Measurements from ENCODE around the gene PRRX1. TPM values are rescaled to one million over a fixed set of nuclear protein-coding genes. Genes with fewer than 3 reads are reported as not detected.

The PRRX1 gene
- total RNA-seq, 2 donors from 2014 or later, result 66.6 to 171 TPM

- H3K27me3 ChIP-seq (replicated peaks; ENCODE audit: insufficient read depth), result no peaks in the 10 kb centered on the region
- no peak for DNase-seq (ENCODE audit: low spot score)
- no peaks in the 10 kb centered on the region for H3K9me3 ChIP-seq
- H3K4me3 ChIP-seq, result no peak overlapping the region
- H3K27ac ChIP-seq, result peak overlapping the region; percentile 41 to 85
- ATAC-seq (ENCODE audit: insufficient number of reproducible peaks, low FRiP score, low read depth), result no peak
- no peaks in the 10 kb centered on the region for H3K36me3 ChIP-seq
- no peak for TF ChIP-seq CTCF (IDR thresholded peaks at IDR 0.05)
- peaks cover 38 to 72% of the 10 kb centered on the region in 2 donors for H3K4me1 ChIP-seq (ENCODE audit: control insufficient read depth in 1 of 2, low read depth in 2 of 2)
Measured at GRCh38 chr1:170691258-170691657, 27.3 kb downstream of the PRRX1 start.

- ATAC-seq (ENCODE audit: insufficient number of reproducible peaks, low FRiP score, low read depth) (peak; percentile 92), DNase-seq (ENCODE audit: low spot score) (no peak)
- TF ChIP-seq CTCF (IDR thresholded peaks at IDR 0.05), result no peak
- peak overlapping the region; percentile 29 for H3K4me3 ChIP-seq
- H3K4me1 ChIP-seq (ENCODE audit: control insufficient read depth in 1 of 2, low read depth in 2 of 2), result peaks cover 41 to 79% of the 10 kb centered on the region in 2 donors
- H3K9me3 ChIP-seq, result no peaks in the 10 kb centered on the region
- no peaks in the 10 kb centered on the region for H3K36me3 ChIP-seq
- peak overlapping the region; percentile 58 to 85 for H3K27ac ChIP-seq
- no peaks in the 10 kb centered on the region for H3K27me3 ChIP-seq (replicated peaks; ENCODE audit: insufficient read depth)
Measured at GRCh38 chr1:170692866-170693575, 29.1 kb downstream of the PRRX1 start.

GRCh38 chr1:170694172-170694926 is 30.4 kb downstream of the PRRX1 start:
- Histone ChIP-seq H3K36me3 (no peaks in the 10 kb centered on the region), H3K27me3 (replicated peaks; ENCODE audit: insufficient read depth) (no peaks in the 10 kb centered on the region), H3K27ac (peak overlapping the region; percentile 58 to 85), H3K4me1 (ENCODE audit: control insufficient read depth in 1 of 2, low read depth in 2 of 2) (peaks cover 48 to 81% of the 10 kb centered on the region in 2 donors), H3K4me3 (peak overlapping the region; percentile 24), H3K9me3 (no peaks in the 10 kb centered on the region)
- DNase-seq (ENCODE audit: low spot score), result no peak
- no peak for TF ChIP-seq CTCF (IDR thresholded peaks at IDR 0.05)
- no peak for ATAC-seq (ENCODE audit: insufficient number of reproducible peaks, low FRiP score, low read depth)

GRCh38 chr1:170695955-170696590 is 32.1 kb downstream of the PRRX1 start:
- ATAC-seq (ENCODE audit: insufficient number of reproducible peaks, low FRiP score, low read depth), result no peak
- no peak for TF ChIP-seq CTCF (IDR thresholded peaks at IDR 0.05)

More at GRCh38 chr1:170695955-170696590, 32.1 kb downstream of the PRRX1 start:
- Histone ChIP-seq H3K36me3 (no peaks in the 10 kb centered on the region), H3K9me3 (no peaks in the 10 kb centered on the region), H3K27ac (peak overlapping the region; percentile 34 to 85), H3K27me3 (replicated peaks; ENCODE audit: insufficient read depth) (no peaks in the 10 kb centered on the region), H3K4me1 (ENCODE audit: control insufficient read depth in 1 of 2, low read depth in 2 of 2) (peaks cover 63 to 90% of the 10 kb centered on the region in 2 donors), H3K4me3 (no peak overlapping the region)
- no peak for DNase-seq (ENCODE audit: low spot score)

Measured in thoracic aorta (tissue), 2 donors.